Measurements from ENCODE around the gene SMPD4.
"Not testable (repeated sequence)": the region's sequence is repeated elsewhere in the genome, so short reads cannot be mapped to it uniquely, and the experiment has no call there.

DNA sequence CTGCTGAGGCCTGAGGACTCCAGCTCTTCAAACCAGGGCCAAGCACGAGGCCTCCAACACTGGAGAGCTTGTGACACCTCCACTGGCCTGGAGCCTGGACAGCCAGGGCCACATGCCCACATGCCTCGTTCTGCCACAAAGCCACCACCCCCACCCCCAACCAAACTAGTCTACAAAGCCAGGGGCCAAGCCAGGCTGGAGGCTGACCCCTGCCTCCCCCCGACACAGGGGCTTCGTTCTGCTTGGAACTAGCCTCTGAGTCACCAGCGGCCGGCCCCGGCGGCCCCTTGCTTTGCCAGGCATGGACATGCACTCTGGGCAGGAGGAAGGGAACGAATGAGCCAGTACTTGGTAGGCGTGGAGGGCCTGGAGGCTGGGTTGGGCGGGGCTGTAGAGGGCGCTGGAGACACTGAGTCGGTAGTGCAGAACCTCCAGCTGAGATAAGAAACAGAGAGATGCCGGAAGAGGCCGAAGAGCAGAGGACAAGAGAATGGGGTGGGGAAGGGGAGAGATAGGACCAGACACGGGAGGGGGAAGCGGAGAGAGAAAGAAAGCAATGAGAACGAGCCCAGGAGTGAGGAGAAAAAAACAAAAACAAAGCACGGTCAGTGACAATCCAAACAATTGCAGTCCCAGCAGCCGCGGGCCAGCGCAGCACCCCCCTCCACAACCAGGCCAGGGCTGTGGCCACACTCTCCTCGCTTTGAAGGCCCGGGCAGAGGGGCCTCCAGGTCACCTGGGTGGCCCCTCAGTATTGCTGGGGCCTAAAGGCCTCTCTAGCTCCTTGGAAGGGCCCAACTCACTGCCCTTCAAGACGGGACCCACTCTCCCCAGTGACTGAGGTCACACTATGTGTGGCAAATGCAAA is 20.3 kb downstream of the SMPD4 start:
- TF ChIP-seq, protein P1, sequence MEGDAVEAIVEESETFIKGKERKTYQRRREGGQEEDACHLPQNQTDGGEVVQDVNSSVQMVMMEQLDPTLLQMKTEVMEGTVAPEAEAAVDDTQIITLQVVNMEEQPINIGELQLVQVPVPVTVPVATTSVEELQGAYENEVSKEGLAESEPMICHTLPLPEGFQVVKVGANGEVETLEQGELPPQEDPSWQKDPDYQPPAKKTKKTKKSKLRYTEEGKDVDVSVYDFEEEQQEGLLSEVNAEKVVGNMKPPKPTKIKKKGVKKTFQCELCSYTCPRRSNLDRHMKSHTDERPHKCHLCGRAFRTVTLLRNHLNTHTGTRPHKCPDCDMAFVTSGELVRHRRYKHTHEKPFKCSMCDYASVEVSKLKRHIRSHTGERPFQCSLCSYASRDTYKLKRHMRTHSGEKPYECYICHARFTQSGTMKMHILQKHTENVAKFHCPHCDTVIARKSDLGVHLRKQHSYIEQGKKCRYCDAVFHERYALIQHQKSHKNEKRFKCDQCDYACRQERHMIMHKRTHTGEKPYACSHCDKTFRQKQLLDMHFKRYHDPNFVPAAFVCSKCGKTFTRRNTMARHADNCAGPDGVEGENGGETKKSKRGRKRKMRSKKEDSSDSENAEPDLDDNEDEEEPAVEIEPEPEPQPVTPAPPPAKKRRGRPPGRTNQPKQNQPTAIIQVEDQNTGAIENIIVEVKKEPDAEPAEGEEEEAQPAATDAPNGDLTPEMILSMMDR (conservative IDR thresholded peaks at IDR 0.05; ENCODE audit: low read depth, low read length) = not testable (repeated sequence)
- not testable (repeated sequence) for TF ChIP-seq EZH2 (IDR thresholded peaks at IDR 0.05; ENCODE audit: borderline replicate concordance, low read depth, low read length, poor library complexity, severe bottlenecking)
